Measurements from ENCODE around the gene EZR.

Gene EZR

GRCh38 chr6:158777510-158777909 lies 41.7 kb downstream of the EZR start:
- no peaks in the 10 kb centered on the region for H3K4me1 ChIP-seq (ENCODE audit: control insufficient read depth, insufficient read depth, low read length)
- ChIA-PET CTCF (interaction anchor here (0.7 kb wide), 1 partner anchor 16 kb away, joined by 4 read pairs; no protein-coding TSS in a partner anchor), POLR2A (no interaction called here)
- H3K4me3 ChIP-seq (ENCODE audit: low read depth, low read length), result no peak overlapping the region
- no peak for TF ChIP-seq REPIN1 (tag by site-specific recombination; IDR thresholded peaks at IDR 0.05; ENCODE audit: low read depth)
- no peak for TF ChIP-seq ZNF354C (tag by site-specific recombination; IDR thresholded peaks at IDR 0.05; ENCODE audit: borderline replicate concordance, low read depth)
- TF ChIP-seq HOXD13 (CRISPR knock-in tag; IDR thresholded peaks at IDR 0.05; ENCODE audit: borderline replicate concordance), result no peak
- no peak for TF ChIP-seq ZNF311 (tag by site-specific recombination; IDR thresholded peaks at IDR 0.05; ENCODE audit: borderline replicate concordance)
- TF ChIP-seq, protein P1, sequence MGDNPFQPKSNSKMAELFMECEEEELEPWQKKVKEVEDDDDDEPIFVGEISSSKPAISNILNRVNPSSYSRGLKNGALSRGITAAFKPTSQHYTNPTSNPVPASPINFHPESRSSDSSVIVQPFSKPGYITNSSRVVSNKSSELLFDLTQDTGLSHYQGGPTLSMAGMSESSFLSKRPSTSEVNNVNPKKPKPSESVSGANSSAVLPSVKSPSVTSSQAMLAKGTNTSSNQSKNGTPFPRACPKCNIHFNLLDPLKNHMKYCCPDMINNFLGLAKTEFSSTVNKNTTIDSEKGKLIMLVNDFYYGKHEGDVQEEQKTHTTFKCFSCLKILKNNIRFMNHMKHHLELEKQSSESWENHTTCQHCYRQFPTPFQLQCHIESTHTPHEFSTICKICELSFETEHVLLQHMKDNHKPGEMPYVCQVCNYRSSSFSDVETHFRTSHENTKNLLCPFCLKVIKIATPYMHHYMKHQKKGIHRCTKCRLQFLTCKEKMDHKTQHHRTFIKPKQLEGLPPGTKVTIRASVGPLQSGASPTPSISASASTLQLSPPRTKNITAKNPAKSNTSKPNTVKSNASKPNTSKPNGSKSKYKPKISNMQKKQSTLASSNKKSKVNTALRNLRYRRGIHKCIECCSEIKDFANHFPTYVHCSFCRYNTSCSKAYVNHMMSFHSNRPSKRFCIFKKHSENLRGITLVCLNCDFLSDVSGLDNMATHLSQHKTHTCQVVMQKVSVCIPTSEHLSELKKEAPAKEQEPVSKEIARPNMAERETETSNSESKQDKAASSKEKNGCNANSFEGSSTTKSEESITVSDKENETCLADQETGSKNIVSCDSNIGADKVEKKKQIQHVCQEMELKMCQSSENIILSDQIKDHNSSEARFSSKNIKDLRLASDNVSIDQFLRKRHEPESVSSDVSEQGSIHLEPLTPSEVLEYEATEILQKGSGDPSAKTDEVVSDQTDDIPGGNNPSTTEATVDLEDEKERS (tag by site-specific recombination; IDR thresholded peaks at IDR 0.05), result no peak
- TF ChIP-seq ZNF133 (tag by site-specific recombination; IDR thresholded peaks at IDR 0.05), result no peak
- no peak for TF ChIP-seq ZNF610 (tag by site-specific recombination; IDR thresholded peaks at IDR 0.05; ENCODE audit: borderline replicate concordance)
- no peak for TF ChIP-seq ZNF501 (tag by site-specific recombination; IDR thresholded peaks at IDR 0.05)
- no peaks in the 10 kb centered on the region for H3K9me3 ChIP-seq (ENCODE audit: control insufficient read depth, insufficient read depth, low read depth, low read length)
- peaks cover 21 to 98% of the 10 kb centered on the region in 2 experiments for H3K36me3 ChIP-seq (ENCODE audit: control insufficient read depth in 2 of 2, insufficient read depth in 1 of 2, low read length in 2 of 2)
- H3K27ac ChIP-seq (ENCODE audit: extremely low read depth, low read depth, low read length), result no peak overlapping the region

- Histone ChIP-seq H3K4me3 (ENCODE audit: low read depth, low read length) (no peak overlapping the region), H3K4me1 (ENCODE audit: control insufficient read depth, insufficient read depth, low read length) (no peaks in the 10 kb centered on the region), H3K9me3 (ENCODE audit: control insufficient read depth, insufficient read depth, low read depth, low read length) (no peaks in the 10 kb centered on the region), H3K27ac (ENCODE audit: extremely low read depth, low read depth, low read length) (no peak overlapping the region), H3K36me3 (ENCODE audit: control insufficient read depth in 2 of 2, insufficient read depth in 1 of 2, low read length in 2 of 2) (peaks cover 17 to 98% of the 10 kb centered on the region in 2 experiments)
- TF ChIP-seq GLIS1 (tag by site-specific recombination; IDR thresholded peaks at IDR 0.05), result no peak
- 0 out of 2 replicates have a peak, but pooled peaks have one; percentile 21 for TF ChIP-seq ZNF600 (tag by site-specific recombination; IDR thresholded peaks at IDR 0.05)
- POLR2A ChIA-PET, result interaction anchor here (0.8 kb wide), 1 partner anchor 19 kb away, joined by 3 read pairs; no protein-coding TSS in a partner anchor
- CTCF ChIA-PET, result no interaction called here
These were observed 42.4 kb downstream of the EZR start for GRCh38 chr6:158776737-158777136.

DNA sequence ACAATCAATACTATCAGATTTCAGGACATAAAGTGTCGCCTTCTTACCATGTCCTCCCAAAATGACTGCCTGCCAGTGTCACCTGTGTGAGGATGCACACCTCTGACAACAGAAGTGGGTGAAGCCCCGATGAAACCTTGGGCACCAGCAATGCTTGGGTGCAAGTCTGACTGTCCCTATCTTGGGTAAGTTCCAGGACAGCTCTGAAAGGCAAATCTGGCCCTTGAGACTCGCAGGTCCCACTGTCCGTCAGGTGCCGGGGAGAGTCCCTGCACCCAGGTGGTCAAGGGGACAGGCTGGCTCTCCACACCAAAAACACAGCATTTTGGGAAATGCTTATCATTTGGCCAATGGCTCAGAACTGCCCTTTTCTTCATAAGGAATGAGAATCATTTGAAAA lies 43.3 kb downstream of the EZR start:
- peaks cover 15 to 98% of the 10 kb centered on the region in 2 experiments for H3K36me3 ChIP-seq (ENCODE audit: control insufficient read depth in 2 of 2, insufficient read depth in 1 of 2, low read length in 2 of 2)
- TF ChIP-seq ZNF404 (tag by site-specific recombination; IDR thresholded peaks at IDR 0.05) (no peak), ZFP41 (tag by site-specific recombination; IDR thresholded peaks at IDR 0.05; ENCODE audit: borderline replicate concordance) (no peak), WT1 (tag by site-specific recombination; IDR thresholded peaks at IDR 0.05) (no peak), ZNF248 (tag by site-specific recombination; IDR thresholded peaks at IDR 0.05) (no peak), KLF1 (tag by site-specific recombination; IDR thresholded peaks at IDR 0.05) (no peak)
- TF ChIP-seq, protein P2, sequence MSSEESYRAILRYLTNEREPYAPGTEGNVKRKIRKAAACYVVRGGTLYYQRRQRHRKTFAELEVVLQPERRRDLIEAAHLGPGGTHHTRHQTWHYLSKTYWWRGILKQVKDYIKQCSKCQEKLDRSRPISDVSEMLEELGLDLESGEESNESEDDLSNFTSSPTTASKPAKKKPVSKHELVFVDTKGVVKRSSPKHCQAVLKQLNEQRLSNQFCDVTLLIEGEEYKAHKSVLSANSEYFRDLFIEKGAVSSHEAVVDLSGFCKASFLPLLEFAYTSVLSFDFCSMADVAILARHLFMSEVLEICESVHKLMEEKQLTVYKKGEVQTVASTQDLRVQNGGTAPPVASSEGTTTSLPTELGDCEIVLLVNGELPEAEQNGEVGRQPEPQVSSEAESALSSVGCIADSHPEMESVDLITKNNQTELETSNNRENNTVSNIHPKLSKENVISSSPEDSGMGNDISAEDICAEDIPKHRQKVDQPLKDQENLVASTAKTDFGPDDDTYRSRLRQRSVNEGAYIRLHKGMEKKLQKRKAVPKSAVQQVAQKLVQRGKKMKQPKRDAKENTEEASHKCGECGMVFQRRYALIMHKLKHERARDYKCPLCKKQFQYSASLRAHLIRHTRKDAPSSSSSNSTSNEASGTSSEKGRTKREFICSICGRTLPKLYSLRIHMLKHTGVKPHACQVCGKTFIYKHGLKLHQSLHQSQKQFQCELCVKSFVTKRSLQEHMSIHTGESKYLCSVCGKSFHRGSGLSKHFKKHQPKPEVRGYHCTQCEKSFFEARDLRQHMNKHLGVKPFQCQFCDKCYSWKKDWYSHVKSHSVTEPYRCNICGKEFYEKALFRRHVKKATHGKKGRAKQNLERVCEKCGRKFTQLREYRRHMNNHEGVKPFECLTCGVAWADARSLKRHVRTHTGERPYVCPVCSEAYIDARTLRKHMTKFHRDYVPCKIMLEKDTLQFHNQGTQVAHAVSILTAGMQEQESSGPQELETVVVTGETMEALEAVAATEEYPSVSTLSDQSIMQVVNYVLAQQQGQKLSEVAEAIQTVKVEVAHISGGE (tag by site-specific recombination; conservative IDR thresholded peaks at IDR 0.05; ENCODE audit: low read depth), result no peak
- H3K4me1 ChIP-seq (ENCODE audit: control insufficient read depth, insufficient read depth, low read length), result no peaks in the 10 kb centered on the region
- no peak overlapping the region for H3K27ac ChIP-seq (ENCODE audit: extremely low read depth, low read depth, low read length)
- ChIA-PET POLR2A (no interaction called here), CTCF (interaction anchor here (1.3 kb wide), 1 partner anchor 197 kb away, joined by 3 read pairs; no protein-coding TSS in a partner anchor)
- H3K4me3 ChIP-seq (ENCODE audit: low read depth, low read length), result no peak overlapping the region
- no peaks in the 10 kb centered on the region for H3K9me3 ChIP-seq (ENCODE audit: control insufficient read depth, insufficient read depth, low read depth, low read length)

Measured in HEK293 (cell line).